ENCODE measurements around the gene APPBP2. TPM values are rescaled to one million over a fixed set of nuclear protein-coding genes. Genes with fewer than 3 reads are reported as not detected.
"Not testable (repeated sequence)": the region's sequence is repeated elsewhere in the genome, so short reads cannot be mapped to it uniquely, and the experiment has no call there.

APPBP2 gene
- total RNA-seq, 4 donors from 2014 or later: 22.0 to 35.8 (median 30.9) TPM

GRCh38 chr17:60422162-60422665 lies 103.8 kb downstream of the APPBP2 start, which contains the start of gene CHCT1:
CHCT1 (plus strand) TSS chr17:60422489; CDS start chr17:60422593, 104 bp downstream.
- ATAC-seq (ENCODE audit: low FRiP score) (no peak), DNase-seq (ENCODE audit: low spot score) (no peak)

GRCh38 chr17:60421273-60422161 lies 104.5 kb downstream of the APPBP2 start:
- peak in 1 of 3 donors; percentile 91 for TF ChIP-seq CTCF (IDR thresholded peaks at IDR 0.05)
- DNase-seq (ENCODE audit: low spot score) (no peak), ATAC-seq (ENCODE audit: low FRiP score) (peak; percentile 92)

More at GRCh38 chr17:60422162-60422665, 103.8 kb downstream of the APPBP2 start, which contains the start of gene CHCT1:
- TF ChIP-seq CTCF (IDR thresholded peaks at IDR 0.05): no peak

GRCh38 chr17:60419875-60420274 lies 106.2 kb downstream of the APPBP2 start:
- not testable (repeated sequence) for ATAC-seq (ENCODE audit: low FRiP score); DNase-seq (ENCODE audit: low spot score)

- ATAC-seq (ENCODE audit: low FRiP score); DNase-seq (ENCODE audit: low spot score): not testable (repeated sequence)
These were observed 107.0 kb downstream of the APPBP2 start for GRCh38 chr17:60419003-60419402.

GRCh38 chr17:60416368-60416925 lies 109.6 kb downstream of the APPBP2 start:
- no peak for TF ChIP-seq CTCF (IDR thresholded peaks at IDR 0.05)
- ATAC-seq (ENCODE audit: low FRiP score) (no peak), DNase-seq (ENCODE audit: low spot score) (no peak)

- no peak for TF ChIP-seq CTCF (IDR thresholded peaks at IDR 0.05)
- ATAC-seq (ENCODE audit: low FRiP score) (no peak), DNase-seq (ENCODE audit: low spot score) (no peak)
These were observed 110.9 kb downstream of the APPBP2 start for GRCh38 chr17:60415146-60415545.

- ATAC-seq (ENCODE audit: low FRiP score): no peak
- DNase-seq (ENCODE audit: low spot score): no peak
- TF ChIP-seq CTCF (IDR thresholded peaks at IDR 0.05): no peak
These were observed 113.3 kb downstream of the APPBP2 start for GRCh38 chr17:60412701-60413100.

- TF ChIP-seq CTCF (IDR thresholded peaks at IDR 0.05): no peak
- ATAC-seq (ENCODE audit: low FRiP score) (no peak), DNase-seq (ENCODE audit: low spot score) (no peak)
These were observed 116.0 kb downstream of the APPBP2 start for GRCh38 chr17:60410001-60410400.

Data from omental fat pad (tissue), 4 donors.